Jurkat, Clone E6-1 (cell line): Measurements from ENCODE around the gene PLXNA4.

ENCODE experiments used
- DNase-seq: peaks from one replicate; pipeline ENCODE4 v3.0.0-alpha.2; 2011; ENCODE audit warnings: low read depth, low spot score
- H3K4me3 ChIP-seq: 2 replicates; pipeline ENCODE4 v1.5.1; 2011; ENCODE audit warnings: mild to moderate bottlenecking, low read length, control low read depth, moderate library complexity

PLXNA4 gene

GRCh38 chr7:132546366-132547127 lies 29.7 kb downstream of the PLXNA4 start:
- no peak for DNase-seq
- H3K4me3 ChIP-seq: no peak overlapping the region

DNA sequence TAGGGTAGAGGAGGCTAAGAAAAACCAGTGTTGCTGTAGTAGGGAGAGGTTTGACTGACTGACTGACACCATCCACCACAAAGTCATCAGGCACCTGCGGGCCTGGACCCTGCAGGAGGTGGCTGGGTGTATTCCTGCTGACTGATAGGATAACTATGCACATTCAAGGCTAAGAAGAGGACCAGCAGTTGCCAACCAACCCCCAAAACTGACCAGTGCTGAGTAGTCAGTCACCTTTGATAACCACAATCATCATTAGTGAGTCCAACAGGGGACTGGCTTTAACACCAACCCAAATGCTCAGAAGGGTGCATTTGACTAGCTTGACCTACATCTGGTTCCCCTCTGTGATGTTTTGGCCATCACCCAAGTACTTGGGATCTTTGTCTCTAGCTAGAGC lies 30.5 kb downstream of the PLXNA4 start:
- DNase-seq: no peak
- H3K4me3 ChIP-seq: no peak overlapping the region

- no peak overlapping the region for H3K4me3 ChIP-seq
- DNase-seq: no peak
Measured at GRCh38 chr7:132544999-132545398, 31.3 kb downstream of the PLXNA4 start.

DNA sequence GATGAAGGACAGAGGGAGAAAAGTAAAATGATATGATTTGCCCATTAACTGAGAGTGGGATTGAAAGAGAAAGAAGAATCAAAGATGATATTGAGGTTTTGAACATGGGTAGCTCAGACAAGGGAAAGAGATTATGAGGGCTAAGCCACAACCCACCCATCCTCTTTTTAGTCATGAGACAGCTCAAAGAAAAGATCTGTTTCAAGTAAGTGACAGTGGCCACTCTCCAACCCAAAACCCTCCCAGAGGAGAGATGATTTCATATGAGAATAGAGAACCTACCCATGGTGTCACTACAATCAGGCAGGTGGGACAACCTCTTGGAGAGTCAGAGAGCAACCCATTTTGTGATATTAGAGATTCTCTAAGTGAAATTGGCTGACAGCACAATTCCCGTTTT lies 32.2 kb downstream of the PLXNA4 start:
- H3K4me3 ChIP-seq: no peak overlapping the region
- DNase-seq: no peak

GRCh38 chr7:132542895-132543294 lies 33.4 kb downstream of the PLXNA4 start:
- DNase-seq: no peak
- no peak overlapping the region for H3K4me3 ChIP-seq

DNA sequence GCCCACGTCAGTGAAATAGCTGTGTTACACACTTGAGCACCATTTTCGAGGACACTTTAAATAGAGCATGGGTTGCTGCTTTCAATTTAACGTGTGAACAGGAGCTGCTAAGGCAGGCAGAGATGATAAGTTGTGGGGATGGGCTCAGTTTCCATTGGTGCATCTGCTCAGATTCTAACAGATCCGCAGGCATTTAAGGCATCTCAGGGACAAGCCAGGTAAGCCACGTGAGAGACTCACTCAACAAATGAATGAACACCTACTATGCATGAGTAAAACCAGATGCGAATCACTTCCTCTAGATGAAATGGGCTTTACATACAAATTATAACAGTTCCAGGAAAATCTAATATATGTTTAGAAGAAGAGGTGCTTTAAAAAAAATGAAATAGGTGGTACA lies 34.6 kb downstream of the PLXNA4 start:
- no peak for DNase-seq
- H3K4me3 ChIP-seq: no peak overlapping the region

DNA sequence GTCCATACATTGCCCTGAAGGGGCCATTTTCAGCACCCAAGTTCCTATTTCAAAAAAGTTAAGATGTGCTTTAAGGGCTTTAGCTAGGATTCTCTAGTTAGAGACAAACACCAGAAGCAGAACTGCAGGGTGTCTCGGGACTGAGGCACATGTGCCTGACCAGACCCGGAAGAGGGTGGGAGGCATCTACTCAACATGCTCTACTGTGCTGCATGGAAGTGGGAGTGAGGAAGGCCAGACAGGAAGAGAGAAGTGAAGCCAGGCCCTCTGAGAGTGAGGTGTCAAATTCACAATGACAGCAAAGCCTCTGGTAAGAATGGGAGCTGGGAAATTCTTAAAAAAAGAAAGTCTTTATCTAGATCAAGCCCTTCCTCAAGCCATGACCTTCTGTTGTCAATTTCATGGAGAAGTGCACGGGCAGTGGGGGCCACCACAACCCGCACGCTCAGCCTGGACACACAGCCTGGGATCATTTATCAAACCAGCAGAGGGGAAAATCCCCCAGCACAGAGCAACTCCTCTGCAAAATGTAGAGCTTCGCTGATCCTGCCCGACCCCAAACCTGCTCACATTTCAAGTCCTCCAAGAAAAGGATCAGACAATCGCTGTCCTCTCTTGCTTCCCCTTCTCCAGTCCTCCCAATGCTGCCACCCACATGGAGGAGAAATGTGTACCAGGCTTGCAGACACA lies 38.7 kb downstream of the PLXNA4 start:
- H3K4me3 ChIP-seq: no peak overlapping the region
- DNase-seq: no peak

- no peak for DNase-seq
- H3K4me3 ChIP-seq: no peak overlapping the region
Measured at GRCh38 chr7:132536654-132537395, 39.4 kb downstream of the PLXNA4 start.

DNA sequence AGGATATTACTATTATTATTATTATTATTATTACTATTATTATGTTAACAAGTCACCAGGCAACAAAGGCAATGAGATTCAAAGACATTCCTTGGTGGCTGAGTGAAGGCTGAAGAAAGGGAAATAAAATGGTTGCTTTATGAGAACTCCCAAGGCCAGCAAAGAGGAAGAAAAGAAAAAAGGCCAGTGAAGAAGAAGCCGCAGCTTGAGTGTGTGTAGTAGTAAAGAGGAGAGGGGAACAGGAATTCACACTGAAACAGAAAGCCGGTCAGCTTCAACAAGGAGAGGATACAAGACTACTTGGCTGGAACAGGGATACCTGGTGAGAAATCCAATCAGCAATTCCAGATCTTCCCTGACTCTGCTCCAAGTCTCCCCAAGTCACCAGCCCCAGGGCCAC lies 42.4 kb downstream of the PLXNA4 start:
- no peak overlapping the region for H3K4me3 ChIP-seq
- DNase-seq: no peak

DNA sequence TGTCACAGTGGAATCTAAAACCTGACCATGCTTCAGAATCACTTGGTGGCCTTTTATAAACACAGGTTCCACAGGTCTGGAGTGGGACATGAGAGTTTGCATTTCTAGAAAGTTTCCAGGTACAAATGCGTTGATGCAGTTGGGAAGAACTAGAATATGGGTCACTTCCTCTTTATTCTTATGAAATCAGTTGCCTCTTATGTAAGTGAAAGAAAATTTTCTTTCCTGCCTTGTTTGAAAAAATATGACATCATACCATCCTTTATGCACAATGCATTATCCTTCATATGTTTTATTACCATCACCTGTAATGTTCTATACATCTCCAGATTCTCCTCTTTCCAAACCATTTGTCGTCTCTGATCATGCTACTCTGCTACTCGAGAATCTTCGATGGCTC lies 44.0 kb downstream of the PLXNA4 start:
- no peak for DNase-seq
- H3K4me3 ChIP-seq: no peak overlapping the region

- no peak overlapping the region for H3K4me3 ChIP-seq
- no peak for DNase-seq
Measured at GRCh38 chr7:132531562-132531961, 44.7 kb downstream of the PLXNA4 start.

DNA sequence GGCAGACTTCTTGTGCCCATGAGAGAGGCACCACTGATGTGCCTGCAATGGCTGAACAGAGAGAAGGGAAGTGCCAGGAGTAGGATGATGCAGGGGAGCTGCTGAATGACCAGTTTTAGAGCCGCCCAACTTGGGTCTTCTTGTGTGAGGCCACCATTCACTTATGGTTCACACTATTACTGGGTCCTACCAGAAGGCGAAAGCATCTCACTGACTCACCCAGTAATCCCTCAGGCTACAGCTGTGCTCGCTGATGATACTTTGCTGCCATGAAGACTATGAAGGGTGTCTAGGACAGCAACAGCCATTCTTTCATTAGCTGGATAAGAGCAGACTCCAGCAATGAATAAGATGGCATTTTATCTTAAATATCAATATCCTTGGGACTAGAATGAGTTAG lies 47.6 kb downstream of the PLXNA4 start:
- no peak overlapping the region for H3K4me3 ChIP-seq
- DNase-seq: no peak

GRCh38 chr7:132527467-132528410 lies 48.5 kb downstream of the PLXNA4 start:
- H3K4me3 ChIP-seq: no peak overlapping the region
- DNase-seq: no peak

- DNase-seq: no peak
- no peak overlapping the region for H3K4me3 ChIP-seq
Measured at GRCh38 chr7:132526111-132526740, 50.0 kb downstream of the PLXNA4 start.

DNA sequence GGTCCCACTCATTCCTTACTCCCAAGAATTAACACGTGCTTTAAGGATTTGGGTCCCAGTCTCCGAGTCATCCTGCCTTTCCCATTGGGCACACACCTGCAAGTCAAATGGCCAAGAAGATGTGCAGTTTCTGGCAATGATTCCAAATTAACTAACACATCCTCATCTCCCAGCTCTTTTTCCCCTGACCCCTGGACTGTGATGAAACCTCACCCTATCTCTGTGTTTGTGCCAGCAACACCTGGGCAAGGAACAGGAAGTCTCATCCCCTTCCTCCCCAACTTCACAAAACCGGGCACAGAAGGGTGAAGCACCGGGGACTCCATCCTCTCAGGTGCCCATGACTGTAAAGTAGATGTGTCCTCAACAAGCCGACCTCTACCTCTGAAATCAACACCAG lies 54.8 kb downstream of the PLXNA4 start:
- DNase-seq: no peak

GRCh38 chr7:132520591-132521280 lies 55.5 kb downstream of the PLXNA4 start:
- no peak overlapping the region for H3K4me3 ChIP-seq
- DNase-seq: no peak

More for the DNA sequence above, 54.8 kb downstream of the PLXNA4 start:
- no peak overlapping the region for H3K4me3 ChIP-seq

GRCh38 chr7:132519936-132520335 lies 56.3 kb downstream of the PLXNA4 start:
- DNase-seq: no peak
- no peak overlapping the region for H3K4me3 ChIP-seq

DNA sequence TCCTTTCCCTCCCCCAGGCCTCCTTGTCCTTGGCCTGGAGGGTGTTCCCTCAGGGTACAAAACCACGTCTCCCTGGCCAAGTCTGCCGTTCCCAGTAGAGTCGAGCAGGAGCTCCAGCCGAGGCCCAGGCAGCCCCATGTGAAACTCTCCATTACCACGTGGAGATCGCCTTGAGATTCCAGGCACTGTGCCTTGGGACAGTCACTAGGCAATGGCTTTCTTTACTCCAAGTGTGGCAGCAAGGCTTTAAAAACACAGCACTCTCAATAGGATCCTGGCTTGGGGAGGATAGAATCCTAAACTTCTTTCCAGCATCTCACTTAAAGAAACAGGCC lies 57.5 kb downstream of the PLXNA4 start:
- DNase-seq: no peak
- no peak overlapping the region for H3K4me3 ChIP-seq
